Stimulated activated CD4-positive, alpha-beta T cell treated with anti-CD3 and anti-CD28 coated beads, Interleukin-1b, Interleukin-23, amount 100 ng/mL, for 1 hour (primary cell): Measurements from ENCODE around the gene DDIT3.
"Not testable (repeated sequence)": the region's sequence is repeated elsewhere in the genome, so short reads cannot be mapped to it uniquely, and the experiment has no call there.

Experiments
- DNase-seq, 2 donors: peaks; one replicate each; pipeline ENCODE4 v3.0.0-alpha.2; 2020; ENCODE audit warnings: low read depth in 2 of 2

The DDIT3 gene

DNA sequence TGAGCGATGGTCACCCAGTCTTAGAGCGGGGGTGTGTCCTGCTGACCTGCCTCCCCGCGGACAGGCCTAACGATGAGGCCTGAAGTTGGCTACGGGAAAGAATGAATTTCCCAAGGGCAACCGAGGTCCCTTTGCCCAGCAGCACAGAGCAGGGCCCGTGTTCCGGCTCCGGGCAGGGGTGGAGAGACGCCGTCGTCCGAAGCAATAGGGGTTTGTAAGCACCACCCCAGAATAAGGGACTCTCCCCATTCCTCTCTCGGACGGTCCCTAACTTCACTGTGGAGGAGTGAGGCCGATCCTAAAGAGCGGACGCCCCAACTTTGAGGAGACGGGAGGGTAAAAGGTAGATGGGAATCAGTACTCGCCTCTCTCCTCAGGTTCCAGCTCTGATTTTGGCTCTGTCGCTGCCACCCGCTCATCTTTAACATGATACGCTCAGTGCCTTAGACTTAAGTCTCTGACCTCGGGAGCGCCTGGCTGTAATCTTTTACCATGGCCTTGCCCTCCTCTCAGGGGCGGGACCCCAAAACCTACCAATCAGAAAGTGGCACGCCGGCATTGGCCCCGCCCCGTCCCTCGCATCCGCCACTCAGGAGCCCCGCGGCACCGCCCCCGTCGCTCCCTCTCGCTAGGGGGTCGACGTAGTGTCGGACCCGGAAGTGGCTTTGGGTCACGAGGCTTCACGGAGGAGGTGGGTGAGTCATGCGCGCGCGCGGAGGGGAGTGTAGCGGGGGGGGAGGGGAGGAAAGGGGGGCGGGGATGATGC is at the start of gene DDIT3:
TSS of gene DDIT3 (minus strand) at position 462 of the 766 bp plus-strand sequence. CDS start 3,108 bp downstream, outside the sequence.
- DNase-seq, result peak; percentile 98 to 100

DNA sequence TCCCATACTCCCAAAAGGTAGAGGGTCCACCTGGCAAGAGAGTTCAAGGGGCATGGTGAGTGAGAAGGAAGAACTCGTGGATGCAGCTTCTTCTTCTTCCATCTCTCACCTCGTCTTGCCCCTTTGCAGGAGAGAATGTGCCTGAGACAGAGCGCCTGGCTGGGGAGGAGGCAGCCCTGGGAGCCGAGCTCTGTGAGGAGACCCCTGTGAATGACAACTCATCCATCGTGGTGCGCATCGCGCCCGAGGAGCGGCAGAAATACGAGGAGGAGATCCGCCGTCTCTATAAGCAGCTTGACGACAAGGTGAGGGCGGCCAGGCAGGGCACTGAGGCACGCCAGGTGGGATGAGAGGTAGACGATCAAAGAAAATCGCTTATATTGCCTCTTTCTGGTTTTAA is 49.5 kb upstream of the DDIT3 start:
- no peak for DNase-seq

GRCh38 chr12:57568838-57569237 is 48.5 kb upstream of the DDIT3 start:
- no peak for DNase-seq

GRCh38 chr12:57564178-57564740 is 43.9 kb upstream of the DDIT3 start:
- DNase-seq, result no peak

DNA sequence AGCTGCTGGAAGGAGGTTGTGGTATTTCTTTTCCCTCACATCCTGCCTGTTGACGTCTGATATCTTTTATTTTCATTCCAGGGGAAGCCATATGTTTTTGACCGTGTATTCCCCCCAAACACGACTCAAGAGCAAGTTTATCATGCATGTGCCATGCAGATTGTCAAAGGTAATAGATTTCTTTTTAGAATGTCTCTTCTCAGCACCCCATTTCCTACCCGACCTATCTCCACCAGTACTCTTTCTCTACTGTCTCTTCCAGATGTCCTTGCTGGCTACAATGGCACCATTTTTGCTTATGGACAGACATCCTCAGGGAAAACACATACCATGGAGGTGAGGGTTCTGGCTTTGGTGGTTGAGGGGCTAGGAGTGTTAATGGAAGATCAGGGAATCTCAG is 43.0 kb upstream of the DDIT3 start:
- no peak for DNase-seq

- not testable (repeated sequence) for DNase-seq
Observed at GRCh38 chr12:57561117-57561516, 40.8 kb upstream of the DDIT3 start.

DNA sequence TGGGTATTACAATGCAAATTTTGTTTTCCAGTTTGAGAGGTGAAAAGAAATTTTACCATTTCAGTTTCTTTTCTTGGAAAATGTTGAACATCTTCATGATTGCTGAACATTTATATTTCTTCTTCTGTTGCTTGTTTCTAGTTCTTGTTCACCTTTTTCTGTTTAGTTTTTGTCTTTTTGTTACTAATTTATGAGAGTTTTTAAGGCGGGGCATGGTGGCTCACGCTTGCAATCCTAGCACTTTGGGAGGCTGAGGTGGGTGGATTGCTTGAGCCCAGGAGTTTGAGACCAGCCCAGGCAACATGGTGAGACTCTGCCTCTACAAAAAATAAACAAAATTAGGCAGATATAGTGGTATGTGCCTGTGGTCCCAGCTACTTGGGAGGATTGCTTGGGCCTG is 40.2 kb upstream of the DDIT3 start:
- DNase-seq, result no peak

DNA sequence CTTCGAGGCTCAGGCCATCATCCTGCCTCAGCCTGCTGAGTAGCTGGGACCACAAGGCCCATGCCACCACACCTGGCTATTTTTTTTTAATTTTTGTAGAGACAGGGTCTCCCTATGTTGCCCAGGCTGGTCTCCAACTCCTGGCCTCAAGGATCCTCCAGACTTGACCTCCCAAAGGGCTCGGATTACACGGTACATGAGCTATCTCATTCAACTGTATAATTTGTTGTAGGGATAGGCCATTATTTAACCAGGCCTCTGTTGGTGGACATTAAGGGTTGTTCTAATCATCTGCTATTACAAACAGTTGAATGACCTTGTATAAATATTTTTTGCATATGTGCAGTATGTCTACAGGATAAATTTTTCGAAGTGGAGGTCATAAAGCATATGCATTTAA is 38.5 kb upstream of the DDIT3 start:
- no peak for DNase-seq

DNA sequence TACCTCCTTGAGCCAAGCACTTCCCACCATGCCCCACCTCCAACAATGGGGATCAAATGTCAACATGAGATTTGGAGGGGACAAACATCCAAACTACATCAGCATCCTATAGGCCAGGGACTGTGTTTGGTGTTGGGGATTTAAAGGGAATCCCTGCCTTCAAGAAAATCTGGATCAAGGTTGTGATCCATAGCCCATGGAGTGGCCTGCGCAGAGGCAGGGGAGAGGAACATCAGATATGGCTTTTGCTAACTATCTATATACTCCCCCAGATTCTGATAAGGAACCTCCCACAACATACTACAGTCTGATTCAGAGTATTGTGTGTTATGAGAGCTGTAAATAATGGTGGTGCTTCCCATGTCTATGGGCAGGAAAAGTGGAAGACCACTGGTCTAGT is 34.6 kb upstream of the DDIT3 start:
- no peak for DNase-seq

DNA sequence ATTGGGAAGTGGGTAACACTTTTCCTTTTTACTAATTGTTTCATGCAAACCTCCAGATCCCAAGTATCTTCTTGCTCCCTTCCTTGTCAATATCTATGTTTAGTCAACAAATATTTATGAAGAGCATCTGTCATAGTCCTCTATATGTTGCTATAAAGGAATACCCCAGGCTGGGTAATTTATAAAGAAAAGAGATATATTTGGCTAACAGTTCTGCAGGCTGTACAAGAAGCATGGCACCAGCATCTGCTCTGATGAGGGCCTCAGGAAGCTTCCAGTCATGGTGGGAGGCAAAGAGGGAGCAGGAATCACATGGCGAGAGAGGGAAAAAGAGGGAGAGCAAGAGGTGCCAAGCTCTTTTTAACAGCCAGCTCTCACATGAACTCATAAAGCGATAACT is 34.1 kb upstream of the DDIT3 start:
- no peak for DNase-seq

GRCh38 chr12:57553343-57554202 is 33.3 kb upstream of the DDIT3 start:
- no peak for DNase-seq

DNA sequence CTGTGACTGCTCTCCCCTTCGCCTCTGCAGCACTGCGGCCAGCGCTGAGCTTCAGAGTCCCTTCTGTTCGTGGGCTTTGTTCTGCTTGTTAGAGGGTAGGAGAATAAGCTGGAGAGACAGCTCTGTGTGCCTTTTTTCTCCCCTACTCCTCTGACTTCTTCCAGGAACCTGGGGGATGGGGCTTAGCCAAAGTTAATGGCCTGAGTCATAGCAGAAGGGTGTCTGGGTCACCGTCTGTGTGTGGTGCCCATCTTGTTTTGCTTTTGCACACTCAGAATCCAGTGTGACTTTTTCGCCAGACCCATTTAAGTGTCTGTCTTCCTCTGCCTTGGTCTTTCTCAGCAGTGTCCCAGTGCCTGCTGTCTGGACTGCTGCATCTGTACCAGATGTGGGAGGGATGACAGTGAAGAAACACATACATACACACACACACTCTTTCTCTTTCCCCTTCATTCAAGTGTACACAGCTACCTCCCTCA is 32.6 kb upstream of the DDIT3 start:
- DNase-seq, result no peak

GRCh38 chr12:57552306-57552651 is 32.0 kb upstream of the DDIT3 start:
- DNase-seq, result no peak

GRCh38 chr12:57551637-57552305 is 31.5 kb upstream of the DDIT3 start:
- DNase-seq, result no peak

DNA sequence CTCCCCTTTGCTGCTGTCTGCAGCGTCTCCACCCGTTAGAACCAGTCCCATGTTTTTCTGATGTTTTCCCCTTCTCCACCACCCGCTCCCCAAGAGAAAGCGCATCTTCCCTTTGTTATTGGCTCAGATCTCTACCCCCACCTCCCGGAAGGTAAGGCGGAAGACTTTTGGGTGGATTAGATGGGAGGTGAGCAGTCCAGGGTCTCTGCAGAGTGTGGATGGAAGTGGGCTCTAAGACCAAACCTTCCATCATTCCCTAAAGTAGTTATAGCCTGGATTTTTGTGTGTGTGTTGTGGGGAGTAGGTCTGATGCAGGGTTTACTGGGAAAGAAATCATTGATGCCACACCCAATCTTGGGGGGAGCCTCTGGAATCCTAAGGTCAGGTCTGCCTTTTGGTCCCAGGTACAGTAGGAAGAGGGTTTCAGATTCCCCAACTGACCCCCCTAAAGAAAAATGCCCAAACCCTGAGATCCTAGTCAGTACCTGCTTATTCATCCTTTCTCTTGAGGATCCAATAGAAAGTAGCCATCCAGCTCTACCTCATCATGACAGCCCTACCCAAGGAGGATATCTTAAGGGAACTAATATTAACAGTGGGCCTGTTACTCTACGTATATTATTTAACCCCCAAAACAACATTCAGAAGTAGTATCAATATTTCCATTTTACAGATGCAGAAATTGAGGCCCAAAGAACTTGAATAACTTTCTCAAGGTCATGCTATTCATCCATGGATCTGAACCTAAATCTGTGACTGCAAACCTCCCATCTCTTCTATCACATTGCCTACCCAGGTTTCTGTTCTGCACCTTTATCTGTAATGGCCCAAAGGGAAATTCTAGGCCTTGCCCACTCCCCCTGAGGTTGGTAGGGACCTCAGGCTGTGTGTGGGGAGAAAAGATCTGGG is 30.6 kb upstream of the DDIT3 start:
- DNase-seq, result no peak

- DNase-seq, result peak in 1 of 2 donors; percentile 32
Observed at GRCh38 chr12:57549909-57550640, 29.8 kb upstream of the DDIT3 start, which contains the start of gene KIF5A. Gene KIF5A (plus strand): TSS chr12:57550044. CDS start chr12:57550272, 228 bp downstream.

DNA sequence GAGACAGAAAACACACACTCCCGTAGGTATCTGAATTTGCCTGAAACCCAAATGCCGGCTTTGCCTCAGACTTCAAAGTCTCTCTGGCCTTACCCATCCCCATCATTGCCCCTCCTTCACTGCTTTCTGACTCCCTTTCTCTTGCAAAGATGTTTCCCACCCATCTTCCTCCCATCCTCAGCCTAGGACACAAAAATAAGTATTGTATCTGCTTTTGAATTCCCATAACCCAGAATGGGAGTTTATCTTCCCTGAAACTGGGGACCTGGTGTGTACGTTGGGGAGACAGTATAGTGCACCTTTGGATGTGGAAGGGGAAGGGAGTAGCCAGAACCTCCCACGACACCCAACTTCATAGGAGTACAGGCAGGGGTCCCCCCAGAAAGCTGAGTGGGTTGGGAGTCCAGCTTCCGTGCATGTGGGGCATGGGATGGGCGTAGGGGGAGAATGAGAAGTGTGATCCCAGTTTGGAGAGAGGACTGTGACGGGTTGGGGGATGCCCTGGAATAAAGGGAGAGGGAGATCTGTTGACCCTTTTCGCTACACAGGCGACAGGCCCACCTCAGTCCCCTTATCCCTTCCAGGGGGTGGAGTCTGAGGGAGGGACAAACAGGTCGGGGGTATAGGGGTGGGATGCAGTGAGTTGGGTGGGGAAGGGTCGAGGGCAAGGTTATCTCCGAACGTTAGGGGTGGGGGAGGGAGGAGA is 29.0 kb upstream of the DDIT3 start:
- no peak for DNase-seq

DNA sequence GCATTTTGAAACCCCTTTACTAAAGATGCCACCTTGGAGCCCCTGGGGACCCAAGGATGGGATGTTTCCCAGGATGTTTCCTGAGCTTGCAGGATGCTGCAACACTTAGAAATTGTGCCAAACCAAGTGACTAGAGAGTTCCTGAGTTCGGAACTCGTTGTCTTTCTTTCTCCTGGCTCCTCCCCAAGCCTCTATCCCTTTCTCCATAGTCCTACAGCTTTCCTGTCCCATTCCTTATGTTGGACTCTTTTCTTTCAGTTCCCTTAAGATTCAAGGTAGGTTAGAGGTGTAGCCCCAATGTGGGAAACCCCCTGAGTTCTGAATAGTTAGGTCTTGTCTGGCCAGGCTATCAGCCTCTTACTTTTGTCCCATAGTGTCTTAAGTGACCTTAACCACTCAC is 28.2 kb upstream of the DDIT3 start:
- no peak for DNase-seq

GRCh38 chr12:57548013-57548315 is 27.6 kb upstream of the DDIT3 start:
- DNase-seq, result no peak
